ENCODE data around the gene LRRC1.

DNA sequence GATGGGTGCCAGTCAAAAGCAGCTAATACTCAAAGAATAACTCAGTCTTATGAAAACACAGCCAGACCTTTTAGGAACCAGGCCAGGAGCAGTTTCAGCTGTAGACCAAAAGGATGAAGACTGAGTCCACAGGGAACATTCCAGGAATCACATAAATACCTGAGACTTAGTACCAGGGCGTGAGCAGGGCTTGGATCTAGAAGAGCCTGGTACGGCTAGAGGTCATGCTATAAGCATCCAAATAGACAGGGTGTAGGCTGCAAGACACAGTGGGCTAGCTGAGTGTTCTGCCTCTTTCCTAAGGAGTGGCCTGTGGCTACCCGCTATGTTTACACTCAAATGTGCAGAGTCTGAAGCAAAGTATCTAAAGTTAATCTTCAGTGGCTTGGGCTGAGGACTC, 29.5 kb upstream of the LRRC1 start:
- TF ChIP-seq, protein P1, sequence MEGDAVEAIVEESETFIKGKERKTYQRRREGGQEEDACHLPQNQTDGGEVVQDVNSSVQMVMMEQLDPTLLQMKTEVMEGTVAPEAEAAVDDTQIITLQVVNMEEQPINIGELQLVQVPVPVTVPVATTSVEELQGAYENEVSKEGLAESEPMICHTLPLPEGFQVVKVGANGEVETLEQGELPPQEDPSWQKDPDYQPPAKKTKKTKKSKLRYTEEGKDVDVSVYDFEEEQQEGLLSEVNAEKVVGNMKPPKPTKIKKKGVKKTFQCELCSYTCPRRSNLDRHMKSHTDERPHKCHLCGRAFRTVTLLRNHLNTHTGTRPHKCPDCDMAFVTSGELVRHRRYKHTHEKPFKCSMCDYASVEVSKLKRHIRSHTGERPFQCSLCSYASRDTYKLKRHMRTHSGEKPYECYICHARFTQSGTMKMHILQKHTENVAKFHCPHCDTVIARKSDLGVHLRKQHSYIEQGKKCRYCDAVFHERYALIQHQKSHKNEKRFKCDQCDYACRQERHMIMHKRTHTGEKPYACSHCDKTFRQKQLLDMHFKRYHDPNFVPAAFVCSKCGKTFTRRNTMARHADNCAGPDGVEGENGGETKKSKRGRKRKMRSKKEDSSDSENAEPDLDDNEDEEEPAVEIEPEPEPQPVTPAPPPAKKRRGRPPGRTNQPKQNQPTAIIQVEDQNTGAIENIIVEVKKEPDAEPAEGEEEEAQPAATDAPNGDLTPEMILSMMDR (conservative IDR thresholded peaks at IDR 0.05; ENCODE audit: low read depth, low read length): no peak
- TF ChIP-seq EZH2phosphoT487 (IDR thresholded peaks at IDR 0.05; ENCODE audit: borderline replicate concordance, low read length) (no peak), EZH2 (IDR thresholded peaks at IDR 0.05; ENCODE audit: low read length, unreplicated experiment) (no peak)

Data from PC-3 (cell line).